ENCODE results near the gene BRINP3.

DNA sequence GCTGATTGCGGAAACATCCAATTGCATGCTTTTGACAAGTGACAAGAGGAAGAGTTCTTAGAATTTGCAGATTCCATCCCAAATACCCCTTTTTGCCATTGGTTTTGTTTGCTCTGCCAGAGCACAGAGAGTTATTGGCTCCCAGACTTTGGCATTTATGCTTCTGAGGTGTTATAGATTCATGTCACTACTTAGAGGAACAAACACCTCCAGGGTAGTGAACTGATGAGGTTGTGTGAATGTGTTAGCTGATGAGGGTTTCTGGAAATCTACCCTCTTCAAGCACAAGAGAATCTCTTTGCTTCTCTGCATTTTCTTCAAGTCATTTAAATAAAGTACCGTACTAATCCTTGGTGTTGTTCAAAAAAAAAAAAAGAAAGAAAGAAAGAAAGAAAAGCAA lies 33.9 kb upstream of the BRINP3 start:
- no peak for TF ChIP-seq CTCF (IDR thresholded peaks at IDR 0.05)
- no peak for TF ChIP-seq POLR2A (IDR thresholded peaks at IDR 0.05)
- no peak for TF ChIP-seq EP300 (IDR thresholded peaks at IDR 0.05)

All from stomach (tissue), 4 donors.